ENCODE measurements around the gene STK32C.
A peak's percentile ranks its signal among the peaks of the same experiment; 100 is the strongest.

STK32C gene

GRCh38 chr10:132232023-132232951 lies 75.5 kb downstream of the STK32C start:
- TF ChIP-seq, protein P1, sequence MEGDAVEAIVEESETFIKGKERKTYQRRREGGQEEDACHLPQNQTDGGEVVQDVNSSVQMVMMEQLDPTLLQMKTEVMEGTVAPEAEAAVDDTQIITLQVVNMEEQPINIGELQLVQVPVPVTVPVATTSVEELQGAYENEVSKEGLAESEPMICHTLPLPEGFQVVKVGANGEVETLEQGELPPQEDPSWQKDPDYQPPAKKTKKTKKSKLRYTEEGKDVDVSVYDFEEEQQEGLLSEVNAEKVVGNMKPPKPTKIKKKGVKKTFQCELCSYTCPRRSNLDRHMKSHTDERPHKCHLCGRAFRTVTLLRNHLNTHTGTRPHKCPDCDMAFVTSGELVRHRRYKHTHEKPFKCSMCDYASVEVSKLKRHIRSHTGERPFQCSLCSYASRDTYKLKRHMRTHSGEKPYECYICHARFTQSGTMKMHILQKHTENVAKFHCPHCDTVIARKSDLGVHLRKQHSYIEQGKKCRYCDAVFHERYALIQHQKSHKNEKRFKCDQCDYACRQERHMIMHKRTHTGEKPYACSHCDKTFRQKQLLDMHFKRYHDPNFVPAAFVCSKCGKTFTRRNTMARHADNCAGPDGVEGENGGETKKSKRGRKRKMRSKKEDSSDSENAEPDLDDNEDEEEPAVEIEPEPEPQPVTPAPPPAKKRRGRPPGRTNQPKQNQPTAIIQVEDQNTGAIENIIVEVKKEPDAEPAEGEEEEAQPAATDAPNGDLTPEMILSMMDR (IDR thresholded peaks at IDR 0.05; ENCODE audit: insufficient read depth, low read depth, low read length, missing control alignments): no peak
- DNase-seq (ENCODE audit: low read depth): no peak
- H3K4me3 ChIP-seq (ENCODE audit: low read depth, low read length): no peak overlapping the region

GRCh38 chr10:132231656-132232022 lies 76.1 kb downstream of the STK32C start:
- DNase-seq (ENCODE audit: low read depth): no peak
- TF ChIP-seq, protein P1 (IDR thresholded peaks at IDR 0.05; ENCODE audit: insufficient read depth, low read depth, low read length, missing control alignments): no peak
- H3K4me3 ChIP-seq (ENCODE audit: low read depth, low read length): no peak overlapping the region

- no peak overlapping the region for H3K4me3 ChIP-seq (ENCODE audit: low read depth, low read length)
- TF ChIP-seq, protein P1 (IDR thresholded peaks at IDR 0.05; ENCODE audit: insufficient read depth, low read depth, low read length, missing control alignments): no peak
- DNase-seq (ENCODE audit: low read depth): no peak
Observed at GRCh38 chr10:132230557-132231210, 77.1 kb downstream of the STK32C start.

DNA sequence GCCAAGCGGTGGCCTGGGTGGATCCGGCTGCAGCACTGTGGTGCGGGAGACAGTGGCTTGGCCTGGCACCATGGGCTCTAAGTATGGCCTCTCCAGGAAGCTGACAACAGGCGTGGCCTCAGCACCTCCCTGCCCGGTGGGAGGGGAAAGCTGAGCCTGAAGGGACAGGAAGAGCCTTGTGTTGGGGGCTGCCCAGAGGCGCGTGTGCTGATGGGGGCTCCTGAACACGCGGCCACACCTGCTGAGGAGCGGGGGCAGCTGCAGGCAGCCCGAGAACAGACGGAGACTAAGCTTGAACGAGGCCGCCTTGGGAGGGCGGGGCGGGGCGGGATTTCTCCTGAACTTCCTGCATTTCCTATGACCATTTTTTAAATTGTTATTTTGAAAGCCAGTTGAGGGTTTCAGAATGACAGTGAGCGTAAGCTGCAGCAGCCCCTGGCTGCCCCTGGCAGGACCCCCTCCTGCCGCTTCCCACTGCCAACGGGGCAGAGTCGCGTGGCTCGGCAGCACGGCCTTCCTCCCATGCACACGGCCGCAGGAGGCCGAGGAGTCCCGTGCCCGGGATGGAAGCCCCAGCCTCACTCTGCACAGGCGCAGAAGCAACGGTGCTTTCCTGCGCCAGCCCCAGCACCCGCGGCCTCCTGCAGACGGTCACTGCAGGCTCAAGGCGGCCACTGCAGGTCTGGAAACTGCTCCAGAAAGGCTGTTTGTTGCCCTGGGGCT lies 77.8 kb downstream of the STK32C start:
- TF ChIP-seq, protein P1 (IDR thresholded peaks at IDR 0.05; ENCODE audit: insufficient read depth, low read depth, low read length, missing control alignments): no peak
- DNase-seq (ENCODE audit: low read depth): peak; percentile 14
- H3K4me3 ChIP-seq (ENCODE audit: low read depth, low read length): no peak overlapping the region

DNA sequence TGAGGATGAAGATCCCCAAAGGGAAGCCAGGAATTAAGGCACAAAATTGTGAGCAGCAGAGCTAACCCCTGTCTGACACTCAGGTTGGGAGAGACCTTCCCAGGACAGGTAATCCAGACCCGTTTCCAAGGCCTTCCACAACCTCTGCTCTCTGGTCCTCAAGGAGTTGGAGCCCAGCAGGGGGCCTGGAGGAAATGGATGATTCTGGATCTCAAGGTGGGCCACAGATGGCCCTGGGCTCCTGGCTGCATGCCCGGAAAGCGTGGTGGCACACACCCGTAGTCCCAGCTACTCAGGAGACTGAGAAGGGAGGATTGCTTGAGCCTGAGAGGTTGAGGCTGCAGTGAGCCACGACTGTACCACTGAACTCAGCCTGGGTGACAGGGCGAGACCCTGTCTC lies 78.7 kb downstream of the STK32C start:
- no peak overlapping the region for H3K4me3 ChIP-seq (ENCODE audit: low read depth, low read length)

GRCh38 chr10:132228616-132229015 lies 79.1 kb downstream of the STK32C start:
- no peak overlapping the region for H3K4me3 ChIP-seq (ENCODE audit: low read depth, low read length)
- TF ChIP-seq, protein P1 (IDR thresholded peaks at IDR 0.05; ENCODE audit: insufficient read depth, low read depth, low read length, missing control alignments): no peak

More for the DNA sequence above, 78.7 kb downstream of the STK32C start:
- TF ChIP-seq, protein P1 (IDR thresholded peaks at IDR 0.05; ENCODE audit: insufficient read depth, low read depth, low read length, missing control alignments): no peak
- no peak for DNase-seq (ENCODE audit: low read depth)

More at GRCh38 chr10:132228616-132229015, 79.1 kb downstream of the STK32C start:
- DNase-seq (ENCODE audit: low read depth): no peak

All from GM12865 (cell line).